Mucosa of gallbladder (tissue), 1 donor: ENCODE measurements around the gene NEK4. TPM values are rescaled to one million over a fixed set of nuclear protein-coding genes. Genes with fewer than 3 reads are reported as not detected.

Experiments used
- DNase-seq: peaks from one replicate; pipeline ENCODE4 v3.0.0-alpha.2; 2020; ENCODE audit warnings: low spot score
- total RNA-seq: library from RNA; stranded (reverse); gene quantifications from one replicate; pipeline ENCODE4 v1.2.1, GENCODE V29; 2021
- donor health status: DM: no; HTN: no; CAD: no.

The NEK4 gene
- 40.1 TPM for total RNA-seq

DNA sequence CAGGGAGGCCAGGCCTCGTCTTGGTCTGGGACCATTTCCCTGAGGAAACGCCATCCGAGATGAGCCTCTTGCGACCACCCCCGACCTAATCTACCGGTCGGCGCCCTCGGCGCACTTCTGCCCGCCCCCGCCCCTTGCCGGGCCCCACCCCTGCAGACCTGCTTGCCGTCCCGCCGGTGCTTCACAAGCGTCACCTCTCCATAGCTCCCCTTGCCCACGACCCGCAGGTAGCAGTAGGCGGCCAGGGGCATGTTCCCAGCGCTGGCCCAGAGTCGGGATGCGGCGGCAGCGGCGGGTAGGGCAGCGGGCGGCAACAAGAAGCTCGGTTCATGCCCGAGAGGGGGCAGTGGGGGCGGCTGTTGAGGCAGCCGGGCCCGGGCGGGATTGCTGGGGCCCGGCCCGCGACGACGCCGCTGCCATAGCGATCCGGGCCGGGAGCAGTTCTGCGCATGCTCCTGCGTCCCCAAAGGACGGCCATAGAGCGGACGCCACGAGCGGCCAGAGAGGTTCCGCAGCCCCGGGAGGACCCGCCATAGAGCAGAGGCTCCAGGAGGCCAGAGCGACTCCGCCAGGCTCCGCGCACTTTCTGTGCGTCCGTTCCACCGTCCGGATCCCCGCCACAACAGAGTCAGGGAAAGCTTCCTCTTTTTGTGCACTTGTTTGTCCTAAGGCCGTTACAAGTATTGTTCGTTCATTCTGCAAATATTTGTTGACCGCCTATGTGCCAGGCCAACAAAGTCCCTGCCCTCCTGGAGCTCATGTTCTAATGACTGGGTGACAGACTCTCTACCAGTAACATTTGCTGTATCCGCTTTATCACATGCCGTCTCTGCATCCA lies at the start of gene NEK4:
Gene NEK4 (minus strand): TSS at position 445 of the 838 bp plus-strand sequence. CDS start 194 bp downstream, at position 251.
- DNase-seq: peak; percentile 94

DNA sequence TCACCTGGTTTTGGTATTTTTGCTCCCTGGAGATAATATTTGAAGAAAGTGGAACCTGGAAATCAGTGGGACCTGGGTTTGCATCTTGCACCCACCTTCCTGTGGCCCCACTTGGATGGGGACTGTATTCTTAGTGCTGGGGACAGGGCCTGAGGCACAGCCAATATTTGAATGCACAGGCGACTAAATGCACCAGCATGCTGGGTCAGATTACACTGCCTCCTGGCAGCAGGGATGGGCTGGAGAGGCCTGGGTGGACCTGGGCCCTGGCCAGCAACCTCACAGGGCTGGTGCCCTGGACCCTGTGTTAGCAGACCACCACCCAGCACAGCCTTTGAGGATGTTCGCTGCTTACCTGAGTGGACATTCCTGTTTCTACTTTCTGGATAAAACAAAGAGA lies 49.2 kb upstream of the NEK4 start:
- DNase-seq: no peak

DNA sequence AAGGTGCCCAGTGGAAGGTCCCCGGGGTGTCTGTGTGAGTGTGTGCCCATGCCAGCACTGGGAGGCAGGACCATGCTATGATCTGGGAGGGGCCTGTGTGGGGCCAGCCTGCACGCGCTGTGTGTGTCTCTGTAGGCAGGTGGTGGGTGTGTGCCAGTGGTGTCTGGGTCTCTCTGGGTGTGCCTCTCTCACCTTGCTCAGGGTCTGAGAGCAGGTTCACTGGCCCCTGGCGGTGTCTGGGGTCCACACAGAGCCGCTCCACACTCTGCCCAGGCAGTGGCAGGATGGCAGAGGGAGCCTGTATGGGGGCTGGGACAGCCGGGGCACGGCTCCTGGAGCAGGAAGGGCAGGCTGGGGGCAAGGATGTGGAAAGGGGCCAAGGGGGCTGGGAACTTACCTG lies 47.1 kb upstream of the NEK4 start:
- no peak for DNase-seq

DNA sequence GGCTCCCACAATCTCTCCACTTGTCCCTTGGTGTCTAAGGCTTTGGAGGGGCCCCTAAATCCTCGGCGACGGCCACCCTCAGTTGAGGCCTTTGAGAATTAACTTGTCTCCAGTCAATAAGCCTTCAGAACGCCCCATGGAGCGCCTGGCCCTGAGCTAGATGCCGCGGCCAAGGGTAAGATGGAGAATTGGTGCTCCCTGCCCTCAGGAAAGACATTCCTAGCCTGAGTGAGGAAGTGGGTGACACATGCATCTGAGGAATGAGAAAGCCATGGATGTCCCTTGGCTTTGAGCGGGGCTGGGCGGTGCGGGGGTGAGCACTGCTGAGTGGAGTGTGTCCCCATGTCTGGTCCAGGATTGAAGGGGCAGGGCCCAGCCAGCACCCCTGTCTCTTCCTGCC lies 46.5 kb upstream of the NEK4 start:
- no peak for DNase-seq

DNA sequence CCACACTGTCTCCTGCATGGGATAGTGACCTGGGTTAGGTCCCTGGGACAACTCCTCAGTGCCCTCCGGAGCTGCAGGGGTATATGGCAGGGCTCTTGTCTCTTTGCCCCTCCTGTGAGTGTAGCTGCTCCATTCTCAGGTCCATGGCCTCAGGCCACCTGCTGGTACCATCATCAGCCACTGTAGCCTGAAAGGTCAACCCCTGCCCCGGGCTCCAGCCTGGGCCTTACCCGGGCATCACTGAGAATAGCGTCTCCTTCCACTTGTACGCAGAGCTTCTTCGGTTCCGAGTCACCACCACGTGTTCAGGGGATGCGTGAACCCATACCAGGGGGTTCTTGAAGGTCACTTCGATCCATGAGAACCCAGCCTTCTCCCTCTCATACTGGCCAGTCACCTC lies 45.9 kb upstream of the NEK4 start:
- DNase-seq: no peak

DNA sequence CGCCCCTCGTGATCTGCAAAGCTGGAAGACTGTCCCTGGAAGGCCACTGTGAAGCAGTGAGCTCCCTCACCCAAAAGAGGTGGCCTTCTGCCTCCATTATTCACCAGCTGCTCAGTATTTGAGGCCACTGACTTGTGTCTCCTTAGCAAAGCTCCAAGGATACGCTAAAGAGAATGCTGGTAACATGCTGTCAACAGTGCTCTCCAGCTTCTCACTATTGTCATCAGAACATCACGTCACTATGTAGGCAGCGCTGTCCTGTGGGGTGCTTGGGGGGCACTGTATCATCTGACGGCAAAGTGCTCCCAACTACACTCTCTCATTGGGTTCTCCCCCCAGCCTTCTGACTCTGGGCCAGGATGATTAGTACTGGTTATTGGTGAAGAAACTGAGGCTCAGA lies 45.5 kb upstream of the NEK4 start:
- no peak for DNase-seq

DNA sequence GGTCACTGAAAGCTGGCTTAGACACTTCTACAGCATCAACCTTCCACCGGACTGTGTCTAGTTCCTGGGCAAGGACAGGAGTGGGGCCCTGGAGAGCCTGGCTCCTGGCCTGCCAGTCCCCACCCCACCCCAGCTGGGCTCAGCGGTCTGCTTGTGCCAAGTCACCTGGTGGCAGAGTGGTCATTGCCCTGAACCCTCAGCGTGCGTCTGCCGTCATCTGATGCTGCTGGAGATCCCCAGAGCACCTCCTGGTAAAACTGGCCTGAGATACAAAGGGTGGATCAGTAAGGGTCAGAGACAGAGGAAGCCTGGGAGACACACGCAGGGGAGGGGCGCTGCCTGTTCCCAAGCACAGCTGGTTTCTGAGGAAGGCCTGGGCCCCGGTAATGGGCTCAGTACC lies 43.1 kb upstream of the NEK4 start:
- no peak for DNase-seq

DNA sequence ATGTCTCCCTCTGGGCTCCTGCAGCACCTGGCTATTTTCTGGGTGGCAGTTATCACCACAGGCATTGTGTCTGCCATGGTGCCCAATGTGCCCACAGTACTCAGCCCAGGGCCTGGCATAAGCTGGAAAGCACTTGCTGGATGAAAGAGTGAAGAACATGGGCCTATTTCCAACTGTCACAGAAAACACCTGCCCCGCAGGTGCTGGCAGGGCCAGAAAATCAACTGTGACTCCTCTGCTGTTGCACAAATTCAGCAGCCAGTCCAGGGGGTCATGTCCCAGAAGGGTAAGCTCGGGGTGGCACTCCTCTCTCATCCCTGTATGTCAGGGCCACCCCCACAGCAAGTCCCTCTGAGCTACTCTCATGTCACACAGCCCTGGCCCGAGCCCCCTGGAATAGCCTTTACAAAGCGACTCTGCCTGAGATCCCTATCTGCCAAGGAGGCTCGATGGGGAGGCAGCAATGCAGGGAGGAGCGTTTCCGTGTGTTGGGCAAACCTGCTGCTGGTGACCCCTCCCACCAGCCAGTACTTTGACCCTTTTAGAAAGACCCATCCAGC lies 40.8 kb upstream of the NEK4 start:
- no peak for DNase-seq

DNA sequence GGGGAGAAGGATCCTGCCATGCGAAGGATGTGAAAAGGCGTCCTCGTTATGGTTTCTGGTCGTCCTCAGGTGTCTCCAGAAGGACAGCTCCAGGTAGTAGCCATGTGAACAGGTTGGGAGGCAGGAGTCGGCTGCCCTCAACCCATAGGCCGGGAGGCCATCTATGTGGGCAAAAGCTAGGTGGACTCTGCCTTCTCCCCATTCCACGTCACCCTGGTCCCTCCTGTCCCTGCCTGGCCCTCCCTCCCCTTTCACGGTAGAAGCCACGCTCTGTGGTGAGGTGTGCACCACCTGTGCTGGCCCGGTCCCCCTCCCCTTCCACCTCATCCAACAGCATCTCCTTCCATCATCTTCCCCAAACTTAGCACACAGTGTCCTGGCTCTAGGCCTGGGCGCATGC lies 40.2 kb upstream of the NEK4 start:
- no peak for DNase-seq

DNA sequence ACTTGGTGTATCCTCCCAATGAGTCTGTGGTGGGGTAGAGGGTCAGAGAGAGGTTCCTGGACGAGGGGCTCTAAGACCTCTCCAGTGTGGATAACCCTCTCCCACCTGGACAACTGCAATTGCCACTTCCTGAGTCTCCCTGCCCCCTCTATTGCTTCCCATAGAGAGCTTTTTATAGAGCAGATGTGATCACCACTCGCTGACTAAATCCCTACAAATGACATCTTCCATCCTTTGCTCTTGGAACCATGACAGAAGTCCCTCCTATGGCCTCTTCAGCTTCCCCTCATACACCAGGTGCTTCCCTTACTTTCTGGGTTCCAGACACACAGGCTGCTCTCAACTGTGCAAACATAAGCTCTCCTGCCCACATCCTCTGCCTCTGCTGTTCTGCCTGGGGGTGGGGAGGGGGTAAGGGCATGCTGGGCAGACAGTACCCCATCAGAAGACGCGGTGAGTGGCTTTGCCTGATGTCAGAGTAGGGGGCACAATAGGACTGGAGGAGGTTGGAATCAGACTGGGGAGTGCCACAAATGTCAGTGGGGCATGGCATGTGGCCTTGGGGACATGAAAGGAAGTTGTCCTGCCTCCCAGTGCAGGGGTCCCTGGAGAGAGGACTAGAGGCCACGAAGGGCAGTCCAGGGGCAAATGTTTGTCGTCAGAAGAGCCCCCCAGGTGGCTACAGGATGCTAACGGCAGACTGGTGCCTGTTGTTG lies 39.1 kb upstream of the NEK4 start:
- no peak for DNase-seq

DNA sequence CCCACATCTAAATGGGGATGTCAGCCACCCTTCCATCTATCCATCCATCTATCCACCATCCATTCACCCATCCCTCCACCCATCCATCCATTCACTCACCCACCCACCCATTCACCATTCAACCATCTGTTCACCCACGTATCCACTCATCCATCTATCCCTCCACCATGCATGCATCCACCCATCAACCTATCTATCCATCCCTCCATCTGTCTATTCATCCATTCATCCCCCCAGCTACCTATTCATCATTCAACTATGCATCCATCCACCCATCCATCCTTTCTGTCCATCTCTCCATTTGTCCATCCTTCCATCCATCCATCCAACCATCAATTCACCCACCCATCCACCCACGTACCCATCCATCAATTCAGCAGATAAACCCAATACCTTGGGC lies 38.4 kb upstream of the NEK4 start:
- no peak for DNase-seq

DNA sequence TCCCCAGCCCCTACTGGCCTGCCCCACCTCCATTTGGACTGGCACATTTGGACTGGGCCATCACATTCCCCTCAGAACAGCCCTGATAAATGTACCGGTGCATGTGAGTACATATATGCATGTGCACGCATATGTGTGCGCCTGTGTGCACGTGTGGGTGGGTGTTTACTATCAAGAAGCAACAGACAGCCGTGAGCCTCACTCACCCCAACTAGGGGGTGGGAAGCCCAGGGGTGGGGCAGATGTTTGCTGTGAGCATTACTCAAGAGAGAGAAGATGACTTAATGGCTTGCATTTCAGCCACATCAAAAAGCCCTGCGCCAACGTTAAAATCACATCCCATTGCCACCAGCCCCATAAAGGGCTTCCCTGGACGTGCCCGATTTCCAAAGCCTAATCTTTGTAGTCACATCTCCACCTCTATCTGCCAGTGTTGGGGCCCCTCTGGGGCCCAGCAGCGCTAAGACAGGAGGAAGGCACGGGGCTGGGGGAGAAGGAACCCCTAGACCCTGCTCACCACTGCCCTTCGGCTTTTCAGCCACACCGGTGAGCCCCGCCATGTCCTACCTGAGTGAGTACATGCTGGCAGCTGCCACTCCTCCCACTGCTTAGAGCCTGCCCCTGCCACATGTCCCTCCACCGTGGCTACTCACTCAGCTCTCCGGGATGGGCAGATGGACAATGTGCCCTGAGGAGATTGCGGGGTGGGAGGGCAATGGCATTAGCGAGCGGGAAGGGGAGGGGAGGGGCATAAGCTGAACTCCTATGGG lies 34.7 kb upstream of the NEK4 start:
- no peak for DNase-seq

DNA sequence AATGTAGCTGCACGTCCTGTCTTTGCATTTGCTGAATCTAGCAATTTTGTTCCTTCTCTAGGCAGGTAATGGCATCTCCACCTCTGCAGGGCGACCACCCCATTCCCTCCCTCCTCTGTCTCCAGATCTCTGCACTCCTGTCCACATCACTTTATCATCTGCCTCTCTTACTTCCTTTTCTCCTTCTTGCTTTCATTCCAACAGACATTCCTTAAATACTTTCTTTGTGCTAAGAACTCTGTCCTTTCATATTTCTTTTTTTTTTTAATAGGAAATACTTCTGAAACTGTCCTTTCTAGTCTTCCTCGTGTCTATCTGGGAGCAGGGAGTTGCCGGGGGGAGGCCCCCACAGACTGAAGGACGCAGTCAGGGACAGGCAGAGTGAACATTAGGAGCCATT lies 31.1 kb upstream of the NEK4 start:
- DNase-seq: no peak

DNA sequence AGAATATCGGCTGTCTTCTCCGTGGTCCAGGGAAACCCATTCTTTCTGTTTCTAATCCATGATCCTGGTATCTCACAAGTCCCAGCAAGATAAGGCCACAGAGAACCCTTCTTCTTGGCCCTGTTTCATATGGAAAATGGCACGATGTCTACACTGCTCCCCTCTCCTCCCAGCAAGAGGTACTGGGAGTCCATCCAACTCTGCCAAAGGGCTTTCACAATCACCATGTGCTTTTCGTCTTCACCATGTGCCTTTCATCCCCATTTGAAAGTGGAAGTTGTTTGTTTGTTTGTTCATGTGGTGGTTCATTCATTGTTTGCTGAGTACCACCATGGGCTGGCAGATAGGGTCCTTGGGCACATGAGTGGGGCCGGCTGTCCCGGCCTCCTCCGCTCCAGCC lies 29.3 kb upstream of the NEK4 start:
- DNase-seq: no peak

DNA sequence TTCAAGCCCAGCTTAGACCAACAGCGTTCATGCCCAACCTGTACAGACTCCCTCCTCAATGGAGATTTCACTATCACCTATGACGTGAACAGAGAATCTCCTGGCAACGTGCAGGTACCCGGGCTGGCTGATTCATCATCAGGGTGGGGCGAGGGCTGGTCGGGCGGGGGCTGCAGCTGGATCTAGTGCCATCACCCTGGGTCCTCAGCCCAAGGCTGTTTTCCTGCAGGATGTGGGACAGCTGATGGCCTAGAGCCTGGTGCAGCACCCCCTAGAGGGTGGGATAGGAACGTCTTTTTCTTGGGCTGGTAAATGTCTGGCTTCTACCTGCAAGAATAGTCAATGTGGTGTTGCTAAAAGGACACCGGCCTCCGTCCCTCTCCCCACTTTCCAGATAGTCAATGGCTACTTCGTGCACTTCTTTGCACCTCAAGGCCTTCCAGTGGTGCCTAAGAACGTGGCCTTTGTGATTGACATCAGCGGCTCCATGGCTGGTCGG lies 28.3 kb upstream of the NEK4 start:
- DNase-seq: no peak

DNA sequence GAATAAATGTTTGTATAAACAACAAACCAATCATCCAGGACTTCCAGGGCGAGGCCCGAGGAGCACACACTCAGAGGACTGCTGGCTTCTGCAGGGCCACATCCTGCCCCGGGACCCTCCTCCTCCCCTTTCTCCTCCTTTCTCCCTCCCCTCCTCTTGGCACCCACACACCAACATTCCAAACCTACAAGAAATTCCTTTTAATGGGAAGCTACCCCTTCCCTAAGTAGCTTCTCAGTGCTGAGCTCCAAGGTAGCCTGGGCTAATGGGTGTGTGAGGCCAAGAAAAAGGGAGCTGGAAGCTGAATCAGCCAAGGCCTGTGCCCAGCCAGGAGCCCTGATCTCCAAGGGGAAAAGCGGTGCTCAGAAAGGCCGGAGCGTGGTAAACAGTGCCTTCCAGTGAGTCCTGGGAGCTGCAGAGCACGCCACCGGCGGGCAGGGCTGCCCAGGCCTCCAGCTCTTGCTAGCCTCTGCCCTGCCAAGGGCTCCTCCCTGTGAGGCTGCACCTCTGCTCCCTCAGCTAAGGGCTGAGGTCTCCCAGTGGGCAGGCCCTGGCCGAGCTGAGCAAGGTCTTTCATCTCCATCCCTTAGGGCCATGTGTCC lies 27.7 kb upstream of the NEK4 start:
- no peak for DNase-seq

DNA sequence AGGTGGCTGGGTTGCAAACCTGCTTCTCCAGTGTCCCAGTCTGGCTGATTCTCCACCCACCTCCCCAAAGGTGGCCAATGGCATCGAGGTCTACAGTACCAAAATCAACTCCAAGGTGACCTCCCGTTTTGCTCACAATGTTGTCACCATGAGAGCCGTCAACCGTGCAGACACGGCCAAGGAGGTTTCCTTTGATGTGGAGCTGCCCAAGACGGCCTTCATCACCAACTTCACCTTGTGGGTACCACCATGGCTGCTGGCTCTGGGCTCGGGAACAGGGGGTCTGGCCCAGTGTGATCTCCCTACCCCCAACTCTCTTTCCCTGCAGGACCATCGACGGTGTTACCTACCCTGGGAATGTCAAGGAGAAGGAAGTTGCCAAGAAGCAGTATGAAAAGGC lies 25.7 kb upstream of the NEK4 start:
- no peak for DNase-seq

DNA sequence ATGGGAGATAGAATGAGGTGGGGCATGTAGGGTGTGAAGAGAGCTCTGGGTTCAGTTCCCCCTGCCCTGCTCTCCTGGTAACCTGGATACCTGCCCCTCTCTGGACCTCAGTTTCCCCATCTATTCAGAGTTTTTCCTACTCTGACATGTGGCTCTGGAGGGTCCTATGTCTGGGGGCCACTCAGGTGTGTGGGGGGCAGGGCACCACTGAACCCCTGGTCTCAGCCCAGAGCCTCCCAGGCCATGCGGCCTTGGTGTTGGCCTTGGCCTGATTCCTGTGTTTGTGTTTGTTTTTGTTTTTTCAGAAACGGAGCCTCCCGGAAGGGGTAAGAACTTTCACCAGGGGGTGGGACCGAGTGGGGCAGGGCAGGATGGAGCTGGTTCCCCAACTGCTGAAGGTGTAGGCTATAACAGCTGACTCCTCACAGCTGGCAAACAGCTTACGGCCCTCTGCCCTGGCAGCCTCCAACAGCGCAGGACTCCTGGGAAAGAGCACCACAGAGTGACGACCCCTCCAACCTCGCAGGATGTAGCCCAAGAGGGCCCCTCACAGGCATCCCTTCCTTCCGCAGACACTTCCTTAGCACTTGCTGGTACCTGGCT lies 24.7 kb upstream of the NEK4 start:
- no peak for DNase-seq

DNA sequence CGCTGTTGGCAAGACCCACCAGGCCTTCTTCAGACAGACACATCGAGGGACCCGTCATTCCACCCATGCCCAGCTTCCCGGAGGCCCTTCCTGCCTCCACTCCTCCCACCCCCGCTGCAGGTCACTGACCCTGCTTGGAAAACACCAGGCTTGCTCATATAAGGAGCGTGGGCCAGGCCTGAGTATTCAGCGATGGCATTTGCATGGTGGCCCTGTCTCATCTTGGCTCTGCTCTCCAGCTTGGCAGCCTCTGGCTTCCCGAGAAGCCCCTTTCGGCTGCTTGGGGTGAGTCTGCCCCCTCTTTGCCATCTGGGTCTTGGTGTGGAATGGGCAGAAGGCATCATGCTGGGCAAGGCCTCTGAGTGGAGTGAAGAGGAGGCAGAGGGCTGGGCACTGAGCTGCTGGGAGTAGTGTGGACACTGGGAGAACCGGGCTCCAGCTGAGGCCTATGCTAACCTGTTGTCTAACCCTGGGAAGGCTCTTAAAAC lies 23.9 kb upstream of the NEK4 start, which contains the start of gene ITIH3:
Gene ITIH3 (plus strand): TSS at position 185 of the 488 bp plus-strand sequence. CDS start 8 bp downstream, at position 193.
- DNase-seq: no peak

DNA sequence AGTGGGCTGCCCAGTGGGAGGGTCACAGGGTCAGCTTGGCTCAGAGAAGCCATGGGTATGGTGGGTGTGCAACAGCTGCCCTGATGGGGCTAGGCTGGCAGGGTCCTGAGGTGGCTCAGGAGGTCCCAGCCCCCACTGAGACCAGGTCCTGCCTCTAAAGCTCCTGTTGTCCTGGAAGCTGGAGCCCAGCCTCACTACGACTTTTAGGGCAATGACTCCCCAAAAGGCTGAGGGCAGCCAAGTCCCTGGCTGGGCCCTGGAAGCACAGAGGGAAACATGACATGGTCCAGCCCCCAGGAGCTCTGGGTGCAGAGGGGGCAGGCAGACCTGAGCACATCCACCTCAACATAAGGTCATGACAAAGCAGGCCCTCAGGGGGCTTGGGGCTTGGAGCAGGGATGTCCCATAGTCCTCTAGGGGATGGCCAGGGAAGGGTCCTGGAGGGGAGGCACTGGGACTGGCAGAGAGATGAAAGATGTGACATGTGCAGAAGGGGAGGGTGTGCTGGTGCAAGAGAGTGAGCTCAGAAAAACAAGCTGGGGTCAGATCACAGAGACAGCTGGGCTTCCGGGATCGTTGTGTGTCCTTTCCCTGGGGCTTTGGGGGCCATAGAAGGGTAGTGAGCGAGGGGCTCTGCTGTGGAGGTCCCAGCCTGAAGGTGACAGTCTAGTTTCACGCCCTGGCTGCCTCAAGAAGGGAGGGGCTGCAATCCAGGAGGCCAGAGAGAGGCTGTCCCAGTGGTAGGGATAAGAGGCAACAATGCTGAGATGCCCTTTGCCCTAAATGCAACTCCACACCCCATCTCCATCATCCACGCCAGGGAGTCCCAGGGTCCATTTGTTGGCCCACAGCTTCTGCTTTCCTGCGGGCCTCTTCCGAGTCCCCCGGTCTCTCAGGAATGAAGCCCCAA lies 23.2 kb upstream of the NEK4 start:
- no peak for DNase-seq
